Measurements from ENCODE around the gene TBXA2R.
"Not testable (repeated sequence)": the region's sequence is repeated elsewhere in the genome, so short reads cannot be mapped to it uniquely, and the experiment has no call there.

TBXA2R gene

DNA sequence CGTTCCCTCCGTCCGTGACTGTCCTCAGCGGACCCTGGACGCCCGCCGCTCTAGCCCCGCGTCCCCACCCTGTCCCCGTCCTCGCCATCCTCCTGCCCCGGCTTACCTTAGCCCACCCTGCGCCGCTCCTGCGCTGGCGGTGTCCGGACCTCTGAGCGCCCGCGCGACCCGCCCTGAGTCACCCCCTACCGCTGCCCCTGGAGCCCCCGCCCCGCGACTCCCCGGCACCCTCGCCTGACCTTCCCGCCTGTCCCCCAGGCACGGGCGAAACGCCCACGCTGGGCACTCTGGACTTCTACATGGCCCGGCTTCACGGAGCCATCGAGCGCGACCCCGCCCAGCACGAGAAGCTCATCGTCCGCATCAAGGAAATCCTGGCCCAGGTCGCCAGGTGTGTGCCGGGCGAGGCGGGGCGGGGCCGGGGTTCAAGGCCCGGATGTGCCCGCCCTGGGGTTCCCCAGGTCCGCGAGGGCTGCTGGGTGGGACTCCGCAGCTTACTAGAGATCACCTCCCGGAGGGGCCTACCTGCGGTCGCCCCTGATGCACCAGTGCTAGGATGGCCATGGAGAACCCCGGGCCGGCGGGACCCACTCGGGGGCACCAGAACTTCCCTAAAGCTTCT, 28.8 kb downstream of the TBXA2R start:
- no peak for DNase-seq (ENCODE audit: low read depth)

- DNase-seq (ENCODE audit: low read depth): no peak
Observed at GRCh38 chr19:3576696-3577443, 29.8 kb downstream of the TBXA2R start.

DNA sequence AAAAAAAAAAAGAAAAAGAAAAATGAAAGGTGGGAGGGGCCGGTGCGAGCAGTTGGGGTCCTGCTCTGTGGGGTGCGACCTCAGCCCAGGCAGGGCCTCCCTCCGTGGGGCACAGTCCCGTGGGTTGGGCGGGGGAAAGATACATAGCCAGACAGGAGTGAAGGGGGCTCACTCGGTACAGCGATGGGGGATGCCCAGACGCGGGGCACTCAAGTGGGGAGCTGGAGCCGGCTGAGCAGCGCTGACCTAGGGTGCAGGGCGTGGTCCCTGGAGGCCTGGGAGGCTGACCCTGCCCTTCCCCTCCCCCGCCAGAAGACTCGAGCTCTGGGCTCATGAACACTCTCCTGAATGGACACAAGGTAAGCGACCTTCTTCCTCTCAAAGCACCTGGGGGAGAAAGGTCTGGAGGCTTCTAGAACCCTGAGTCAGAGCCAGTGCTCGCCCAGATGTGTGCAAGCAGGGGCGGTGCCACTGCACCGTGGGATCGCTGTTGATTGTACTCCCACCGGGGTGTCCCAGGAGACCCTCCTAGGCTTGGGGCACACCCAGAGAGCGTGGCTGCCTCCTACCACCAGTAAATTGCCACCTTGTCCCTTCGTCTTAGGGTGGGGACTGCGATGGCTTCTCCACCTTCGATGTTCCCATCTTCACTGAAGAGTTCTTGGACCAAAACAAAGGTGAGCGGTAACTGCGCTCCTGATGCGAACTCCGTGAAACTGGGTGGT, 30.6 kb downstream of the TBXA2R start:
- DNase-seq (ENCODE audit: low read depth): no peak

DNA sequence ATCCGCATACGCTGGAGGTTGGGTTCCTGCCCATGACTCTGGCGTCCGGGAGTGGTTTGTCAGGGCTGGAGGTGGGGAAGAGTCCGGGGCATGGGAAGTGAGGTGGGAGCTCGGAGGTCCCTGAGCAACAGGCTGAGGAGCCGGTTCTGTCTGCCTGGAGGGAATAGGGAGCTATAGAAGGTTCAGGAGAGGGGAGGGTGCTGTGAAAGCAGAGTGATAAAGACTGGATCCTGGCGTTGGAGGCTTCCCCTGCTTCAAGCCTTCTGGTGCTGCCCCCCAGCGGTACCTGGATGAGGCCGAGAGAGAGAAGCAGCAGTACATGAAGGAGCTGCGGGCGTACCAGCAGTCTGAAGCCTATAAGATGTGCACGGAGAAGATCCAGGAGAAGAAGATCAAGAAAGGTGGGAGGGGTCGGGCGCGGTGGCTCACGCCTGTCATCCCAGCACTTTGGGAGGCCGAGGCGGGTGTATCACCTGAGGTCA, 31.4 kb downstream of the TBXA2R start:
- DNase-seq (ENCODE audit: low read depth): no peak

GRCh38 chr19:3573858-3574637, 32.6 kb downstream of the TBXA2R start:
- peak; percentile 77 for DNase-seq (ENCODE audit: low read depth)

- no peak for DNase-seq (ENCODE audit: low read depth)
Observed at GRCh38 chr19:3573162-3573857, 33.4 kb downstream of the TBXA2R start.

DNA sequence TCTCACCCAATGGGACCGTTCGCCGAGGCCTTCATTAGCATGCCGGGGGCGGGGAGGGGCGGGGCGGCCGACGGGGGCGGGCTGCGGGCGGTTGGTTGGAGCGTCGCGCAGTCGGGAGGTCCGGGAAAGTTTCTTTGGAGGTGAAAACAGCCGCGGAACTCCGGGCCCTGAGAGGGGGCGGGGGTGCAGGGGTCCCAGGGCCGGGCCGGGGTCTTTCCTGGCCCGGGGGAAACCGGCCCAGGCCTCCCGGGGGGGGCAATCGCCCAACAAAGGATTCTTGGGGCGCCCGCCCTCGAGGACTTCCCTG, 33.9 kb downstream of the TBXA2R start, which contains the start of gene HMG20B:
Gene HMG20B (plus strand): TSS at position 90 of the 307 bp plus-strand sequence. CDS start 366 bp downstream, outside the sequence.
- no peak for DNase-seq (ENCODE audit: low read depth)

- peak; percentile 98 for DNase-seq (ENCODE audit: low read depth)
Observed at GRCh38 chr19:3572132-3572854, 34.4 kb downstream of the TBXA2R start.

GRCh38 chr19:3570606-3571011, 36.1 kb downstream of the TBXA2R start:
- no peak for DNase-seq (ENCODE audit: low read depth)

GRCh38 chr19:3570042-3570441, 36.6 kb downstream of the TBXA2R start:
- DNase-seq (ENCODE audit: low read depth): not testable (repeated sequence)

DNA sequence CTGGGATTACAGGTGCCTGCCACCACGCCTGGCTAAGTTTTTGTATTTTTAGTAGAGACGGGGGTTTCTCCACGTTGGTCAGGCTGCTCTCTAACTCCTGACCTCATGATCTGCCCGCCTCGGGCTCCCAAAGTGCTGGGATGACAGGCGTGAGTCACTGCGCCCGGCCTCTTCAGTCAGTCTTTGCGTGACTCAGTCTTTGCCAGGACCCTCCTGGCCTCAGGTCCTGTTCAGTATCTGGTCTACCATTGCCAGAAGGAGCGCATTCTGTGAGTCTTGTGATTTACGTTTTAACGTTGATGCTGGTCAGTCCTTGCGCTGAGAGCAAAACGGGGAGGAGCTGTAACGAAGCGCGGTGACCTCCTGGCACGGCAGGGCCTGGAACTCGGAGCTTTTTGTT, 41.5 kb downstream of the TBXA2R start:
- DNase-seq (ENCODE audit: low read depth): no peak

DNA sequence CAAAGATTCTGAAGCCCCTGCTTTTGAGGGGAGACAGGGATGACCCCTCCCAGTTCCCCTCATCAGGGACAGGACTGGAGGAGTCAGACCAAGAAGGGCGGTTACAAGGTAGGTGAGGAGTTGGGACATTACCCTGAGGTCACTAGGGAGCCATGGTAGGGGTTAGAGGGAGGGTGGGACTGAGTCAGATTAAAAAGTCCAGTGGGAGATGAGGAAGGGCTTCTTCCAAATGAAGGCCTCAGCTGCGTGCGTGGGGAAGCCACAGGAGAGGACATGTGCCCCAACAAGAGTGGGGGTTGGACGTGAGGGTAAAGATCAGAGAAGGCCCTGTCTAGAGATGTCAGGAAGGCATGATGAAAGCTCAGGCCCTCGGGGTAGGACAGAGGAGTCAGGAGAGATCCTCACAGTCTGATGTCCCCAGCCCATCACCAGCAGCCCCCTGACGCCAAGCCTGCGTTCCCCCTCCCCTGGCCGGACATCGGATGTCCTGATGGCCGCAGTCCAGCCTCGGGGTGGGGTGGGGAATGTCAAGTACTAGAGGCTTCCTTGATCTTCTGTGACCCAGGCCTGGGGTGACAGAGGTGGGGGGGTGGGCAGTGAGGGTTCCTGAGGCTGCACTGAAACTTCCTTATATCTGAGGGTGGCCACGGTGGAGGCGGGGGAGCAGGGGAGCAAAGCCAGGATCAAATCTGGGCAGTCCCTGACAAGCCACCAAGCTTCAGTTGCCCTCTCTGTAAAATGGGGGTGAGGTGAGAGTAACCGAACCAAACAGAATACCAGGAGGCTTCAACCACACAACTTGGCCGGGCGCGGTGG, 42.8 kb downstream of the TBXA2R start:
- no peak for DNase-seq (ENCODE audit: low read depth)

DNA sequence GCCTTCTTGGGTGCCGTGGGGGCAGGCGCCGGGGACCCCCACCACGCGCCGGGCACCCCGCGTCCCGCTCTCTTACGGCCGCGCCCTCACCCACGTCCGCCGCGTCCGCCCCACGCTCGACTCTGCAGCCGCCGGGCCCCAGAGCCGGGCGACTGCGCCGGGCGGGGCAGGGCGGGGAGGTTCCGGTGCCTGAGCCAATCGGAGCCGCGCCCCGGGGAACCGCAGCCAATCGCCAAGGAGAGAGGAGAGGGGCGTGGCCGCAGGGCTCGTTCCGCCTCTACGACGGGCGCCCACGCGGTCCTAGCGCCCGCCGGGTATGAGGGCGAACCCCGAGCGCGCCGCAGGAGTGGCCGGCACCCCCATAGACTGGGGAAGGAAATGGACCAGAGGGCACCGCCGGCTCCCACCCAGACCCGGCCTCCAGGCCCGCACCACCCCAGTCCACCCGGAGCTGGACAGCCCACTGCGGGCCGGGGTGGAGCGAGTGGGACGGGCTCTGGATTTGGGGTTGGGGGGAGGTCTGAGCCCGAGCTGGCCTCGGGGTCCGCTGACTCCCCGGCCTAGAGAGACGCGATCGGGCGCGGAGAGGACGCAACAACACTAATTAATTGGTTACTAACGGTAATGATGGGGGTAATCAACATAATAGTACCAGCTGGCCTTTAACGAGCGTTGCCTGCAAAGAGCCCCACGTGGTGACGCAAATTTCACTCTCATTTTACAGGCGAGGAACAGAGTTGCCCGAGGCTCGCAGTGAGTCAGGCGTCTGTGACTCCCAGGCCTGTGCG, 49.0 kb downstream of the TBXA2R start, which contains the start of gene MFSD12:
Gene MFSD12 (minus strand): TSS at position 126 of the 788 bp plus-strand sequence. CDS start 183 bp downstream, outside the sequence.
- DNase-seq (ENCODE audit: low read depth): peak; percentile 76

- DNase-seq (ENCODE audit: low read depth): no peak
Observed at GRCh38 chr19:3556978-3557460, 49.7 kb downstream of the TBXA2R start.

- DNase-seq (ENCODE audit: low read depth): no peak
Observed at GRCh38 chr19:3556423-3556977, 50.2 kb downstream of the TBXA2R start.

DNA sequence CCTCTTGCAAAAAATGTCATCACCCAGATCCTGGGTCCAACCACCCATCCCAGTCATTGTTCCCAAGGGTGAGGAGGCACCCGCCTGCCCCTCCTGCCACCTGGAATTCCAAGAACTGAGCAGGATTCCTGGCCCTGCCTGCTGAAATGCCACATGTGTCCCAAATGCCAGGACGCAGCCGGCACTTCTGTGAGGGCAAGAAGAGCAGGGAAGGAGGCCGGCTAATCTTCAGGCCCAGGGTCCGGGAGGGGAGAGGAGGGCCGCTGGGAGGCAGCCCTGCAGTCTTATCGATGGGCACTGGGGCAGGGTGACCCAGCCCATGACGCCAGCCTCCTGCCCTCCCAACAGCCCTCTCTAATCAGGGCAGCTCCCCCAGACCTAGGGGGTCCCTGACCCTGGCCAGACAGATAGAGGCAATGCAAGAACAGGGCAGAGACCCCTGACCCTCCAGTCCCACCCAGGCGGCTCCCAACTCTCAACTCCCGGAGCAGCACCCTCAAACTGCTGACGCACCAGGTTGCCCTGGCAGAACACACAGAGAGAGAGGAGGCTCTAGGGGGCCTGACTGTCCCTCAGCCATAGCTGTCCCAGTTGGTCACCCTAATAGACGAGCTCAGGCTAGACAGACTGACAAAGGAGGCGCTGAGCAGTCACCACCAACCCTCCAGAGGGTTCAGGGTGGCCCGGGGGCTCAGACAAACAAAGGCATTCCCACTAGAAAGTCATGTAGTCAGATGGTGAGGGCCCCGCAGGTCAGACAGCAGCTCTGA, 50.8 kb downstream of the TBXA2R start:
- no peak for DNase-seq (ENCODE audit: low read depth)

DNA sequence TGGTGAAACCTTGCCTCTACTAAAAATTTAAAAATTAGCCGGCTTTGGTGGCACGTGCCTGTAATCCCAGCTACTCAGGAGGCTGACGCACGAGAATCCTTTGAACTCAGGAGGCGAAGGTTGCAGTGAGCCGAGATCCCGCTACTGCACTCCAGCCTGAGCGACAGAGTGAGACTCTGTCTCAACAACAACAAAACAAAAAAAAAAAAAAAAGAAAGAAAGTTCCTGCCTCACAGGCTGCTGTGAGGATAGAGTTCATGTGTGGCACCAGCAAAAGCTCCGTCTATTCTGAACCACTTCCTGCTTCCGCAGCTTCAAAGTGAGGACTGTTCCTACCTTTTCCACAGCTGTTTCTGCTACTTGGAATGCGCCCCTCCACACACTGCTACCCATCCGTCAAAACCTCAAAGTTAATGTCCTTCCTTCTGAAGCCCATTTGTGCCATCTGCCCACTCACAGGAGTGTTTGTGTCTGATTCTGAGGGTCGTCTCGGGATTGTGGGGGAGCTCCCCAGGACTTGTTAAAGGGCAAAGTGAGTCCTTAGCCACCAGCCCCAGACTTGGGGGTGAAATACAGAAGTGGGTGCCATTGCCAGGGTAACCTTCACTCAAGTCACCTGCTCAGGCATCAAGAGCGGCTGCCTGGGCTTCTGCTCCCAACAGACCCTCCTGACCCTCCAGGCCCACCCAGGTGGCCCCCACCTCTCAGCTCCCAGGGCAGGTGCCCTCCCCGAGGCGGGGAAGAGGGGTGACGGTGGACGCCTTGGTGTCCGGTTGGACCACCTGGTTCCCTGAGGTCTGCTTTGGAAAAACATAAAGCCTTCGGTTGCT, 52.2 kb downstream of the TBXA2R start:
- no peak for DNase-seq (ENCODE audit: low read depth)
